Esophagus squamous epithelium (tissue), 5 donors: Measurements from ENCODE around the gene LIX1. TPM values are rescaled to one million over a fixed set of nuclear protein-coding genes. Genes with fewer than 3 reads are reported as not detected.
A peak's percentile ranks its signal among the peaks of the same experiment; 100 is the strongest.

Experiments
- DNase-seq: peaks from one replicate; lab custom pipeline; 2025; lab: John Stamatoyannopoulos, UW
- H3K27ac ChIP-seq, 4 donors: fragments of 200-600 bp; sonication (generic); one replicate each; pipeline ENCODE4 v1.5.1; 2016 to 2019; ENCODE audit warnings: mild to moderate bottlenecking in 1 of 4
- H3K27me3 ChIP-seq, 4 donors: fragments of 200-600 bp; sonication (generic); 1 replicate in 3 of 4; 2 replicates in 1 of 4; pipeline versions ENCODE4 v1.5.1 to v1.6.0; 2017 to 2021; ENCODE audit warnings: antibody characterized with exemption in 1 of 4
- H3K36me3 ChIP-seq, 3 donors: fragments of 200-600 bp; sonication (generic); one replicate each; pipeline ENCODE4 v1.5.1; 2016 to 2019
- H3K4me1 ChIP-seq, 3 donors: fragments of 200-600 bp; sonication (generic); one replicate each; pipeline ENCODE4 v1.5.1; 2017 to 2019
- H3K4me3 ChIP-seq, 4 donors: fragments of 200-600 bp; sonication (generic); 1 replicate in 3 of 4; 2 replicates in 1 of 4; pipeline ENCODE4 v1.5.1; 2016 to 2019; ENCODE audit warnings: mild to moderate bottlenecking in 2 of 4, moderate library complexity in 1 of 4
- H3K9me3 ChIP-seq, 3 donors: fragments of 200-600 bp; sonication (generic); one replicate each; pipeline ENCODE4 v1.5.1; 2016 to 2019
- CTCF ChIP-seq, 6 experiments: fragments of 450-650 bp in 4 of 6; fragments of 200-600 bp in 2 of 6; sonication (generic) in 2 of 6; IDR thresholded peaks; one replicate each; pipeline ENCODE4 v1.5.1; 2016 to 2019; ENCODE audit warnings: antibody characterized with exemption in 6 of 6, mild to moderate bottlenecking in 4 of 6, moderate library complexity in 4 of 6
- POLR2A ChIP-seq, 4 donors: fragments of 450-650 bp; IDR thresholded peaks; one replicate each; pipeline ENCODE4 v1.6.1; 2017; ENCODE audit warnings: antibody characterized with exemption in 4 of 4, mild to moderate bottlenecking in 4 of 4, moderate library complexity in 3 of 4
- WGBS, 2 donors: methylation state at CpG; one replicate each; pipeline ENCODE4 v1.1.5; 2018; 5-methylcytosine and 5-hydroxymethylcytosine counted together
- intact Hi-C: fragments of 100-400 bp; cut with DNase I; formaldehyde crosslinking; loops from one replicate; pipeline ENCODE4 v1.15.0; 2022
- total RNA-seq, 4 donors: library from RNA; depleted of rRNA; stranded (reverse); fragments of >200 nt; gene quantifications; one replicate each; pipeline ENCODE4 v1.1.0, GENCODE V29; 2016
- donor health status: DM: yes; HTN: yes; CAD: no.

Gene LIX1
- total RNA-seq, 4 donors from 2014 or later, result not detected

GRCh38 chr5:97162045-97162444, 19.6 kb upstream of the LIX1 start:
- 23% methylated on average over 4 of the region's 4 CpGs for WGBS, 2 donors
- Histone ChIP-seq H3K4me3 (no peak overlapping the region), H3K27me3 (no peaks in the 10 kb centered on the region), H3K27ac (no peak overlapping the region), H3K36me3 (peaks cover 0 to 79% (median 0%) of the 10 kb centered on the region in 3 donors), H3K9me3 (peaks cover 0 to 14% (median 13%) of the 10 kb centered on the region in 3 donors), H3K4me1 (no peaks in the 10 kb centered on the region)
- intact Hi-C loops, result loop anchor here (5.0 to 10.0 kb wide), 2 partner anchors 290 to 407 kb away; no protein-coding TSS in a partner anchor
- no peak for TF ChIP-seq POLR2A (IDR thresholded peaks at IDR 0.05)
- peak; percentile 84 to 91 (median 85) for TF ChIP-seq CTCF (IDR thresholded peaks at IDR 0.05)
- no peak for DNase-seq

GRCh38 chr5:97157689-97158088, 15.3 kb upstream of the LIX1 start:
- intact Hi-C loops, result no loop called here
- Histone ChIP-seq H3K4me1 (no peaks in the 10 kb centered on the region), H3K9me3 (peaks cover 0 to 16% (median 14%) of the 10 kb centered on the region in 3 donors), H3K27me3 (no peaks in the 10 kb centered on the region), H3K4me3 (no peak overlapping the region), H3K36me3 (peaks cover 0 to 38% (median 0%) of the 10 kb centered on the region in 3 donors), H3K27ac (no peak overlapping the region)
- TF ChIP-seq CTCF (IDR thresholded peaks at IDR 0.05) (no peak), POLR2A (IDR thresholded peaks at IDR 0.05) (no peak)
- no peak for DNase-seq
- WGBS, 2 donors, result 96 to 98% methylated on average over 2 of the region's 2 CpGs

GRCh38 chr5:97151370-97151769, 9.0 kb upstream of the LIX1 start:
- Histone ChIP-seq H3K27me3 (no peaks in the 10 kb centered on the region), H3K4me1 (no peaks in the 10 kb centered on the region), H3K9me3 (no peaks in the 10 kb centered on the region), H3K27ac (no peak overlapping the region), H3K4me3 (no peak overlapping the region), H3K36me3 (no peaks in the 10 kb centered on the region)
- DNase-seq, result no peak
- 69 to 81% methylated on average over 3 of the region's 3 CpGs for WGBS, 2 donors
- intact Hi-C loops, result no loop called here
- TF ChIP-seq CTCF (IDR thresholded peaks at IDR 0.05) (no peak), POLR2A (IDR thresholded peaks at IDR 0.05) (no peak)

- 46 to 75% methylated on average over 1 of the region's 1 CpG for WGBS, 2 donors
- Histone ChIP-seq H3K4me1 (no peaks in the 10 kb centered on the region), H3K27me3 (no peaks in the 10 kb centered on the region), H3K36me3 (no peaks in the 10 kb centered on the region), H3K27ac (no peak overlapping the region), H3K4me3 (no peak overlapping the region), H3K9me3 (no peaks in the 10 kb centered on the region)
- intact Hi-C loops, result no loop called here
- TF ChIP-seq POLR2A (IDR thresholded peaks at IDR 0.05) (no peak), CTCF (IDR thresholded peaks at IDR 0.05) (no peak)
- DNase-seq, result no peak
Observed at GRCh38 chr5:97150401-97150800, 8.0 kb upstream of the LIX1 start.

- H3K27me3 ChIP-seq, result no peaks in the 10 kb centered on the region
- intact Hi-C loops, result no loop called here
- H3K36me3 ChIP-seq, result no peaks in the 10 kb centered on the region
- no peak overlapping the region for H3K27ac ChIP-seq
- no peak for DNase-seq
- no peak for TF ChIP-seq CTCF (IDR thresholded peaks at IDR 0.05)
- no peak for TF ChIP-seq POLR2A (IDR thresholded peaks at IDR 0.05)
- no peaks in the 10 kb centered on the region for H3K9me3 ChIP-seq
- WGBS, 2 donors, result 86 to 95% methylated on average over 2 of the region's 2 CpGs
- no peaks in the 10 kb centered on the region for H3K4me1 ChIP-seq
- H3K4me3 ChIP-seq, result no peak overlapping the region
Observed at GRCh38 chr5:97149709-97150108, 7.3 kb upstream of the LIX1 start.
